Neutrophil (primary cell): ENCODE measurements around the gene GFM2.
"Not testable (repeated sequence)": the region's sequence is repeated elsewhere in the genome, so short reads cannot be mapped to it uniquely, and the experiment has no call there.

ENCODE experiments used
- H3K27ac ChIP-seq: fragments of 200-600 bp; sonication (generic); 2 replicates; pipeline ENCODE4 v1.5.1; 2016; ENCODE audit warnings: mild to moderate bottlenecking, moderate library complexity
- H3K27me3 ChIP-seq: fragments of 200-600 bp; sonication (generic); 2 replicates; pipeline ENCODE4 v1.6.0; 2016; ENCODE audit warnings: mild to moderate bottlenecking
- H3K36me3 ChIP-seq: fragments of 200-600 bp; sonication (generic); 2 replicates; pipeline ENCODE4 v1.5.1; 2017
- H3K4me1 ChIP-seq, 2 experiments: fragments of 200-600 bp in 1 of 2; sonication (generic) in 1 of 2; 1 replicate in 1 of 2; 2 replicates in 1 of 2; pipeline versions ENCODE4 v1.5.1 to v1.6.1; 2013 to 2016; ENCODE audit warnings: low read depth in 1 of 2, low read length in 1 of 2, mild to moderate bottlenecking in 1 of 2, moderate library complexity in 1 of 2; ENCODE audit not compliant: control insufficient read depth in 1 of 2, insufficient read depth in 1 of 2
- H3K4me3 ChIP-seq, 2 experiments: fragments of 200-600 bp in 1 of 2; sonication (generic) in 1 of 2; 1 replicate in 1 of 2; 2 replicates in 1 of 2; pipeline ENCODE4 v1.5.1; 2013 to 2016; ENCODE audit warnings: low read depth in 1 of 2, low read length in 1 of 2, mild to moderate bottlenecking in 1 of 2, moderate library complexity in 1 of 2
- H3K9me3 ChIP-seq: fragments of 200-600 bp; sonication (generic); 2 replicates; pipeline ENCODE4 v1.5.1; 2016
- CTCF ChIP-seq: fragments of 200-600 bp; sonication (generic); IDR thresholded peaks from 2 replicates; pipeline ENCODE4 v1.5.1; 2016; ENCODE audit warnings: antibody characterized with exemption

The GFM2 gene

GRCh38 chr5:74765929-74766328 lies 988 bp downstream of the GFM2 start:
- Histone ChIP-seq H3K27ac (peak overlapping the region; percentile 87), H3K36me3 (peaks cover 37% of the 10 kb centered on the region), H3K4me3 (peak overlapping the region; percentile 80 to 84), H3K9me3 (no peaks in the 10 kb centered on the region), H3K4me1 (peaks cover 20 to 22% of the 10 kb centered on the region in 2 experiments), H3K27me3 (no peaks in the 10 kb centered on the region)
- no peak for TF ChIP-seq CTCF

GRCh38 chr5:74765201-74765600 lies 1.7 kb downstream of the GFM2 start:
- Histone ChIP-seq H3K4me3 (no peak overlapping the region), H3K27me3 (no peaks in the 10 kb centered on the region), H3K27ac (no peak overlapping the region), H3K9me3 (no peaks in the 10 kb centered on the region), H3K4me1 (peaks cover 20 to 22% of the 10 kb centered on the region in 2 experiments), H3K36me3 (peaks cover 34% of the 10 kb centered on the region)
- no peak for TF ChIP-seq CTCF

GRCh38 chr5:74763504-74763903 lies 3.4 kb downstream of the GFM2 start:
- Histone ChIP-seq H3K27ac (no peak overlapping the region), H3K36me3 (peaks cover 43% of the 10 kb centered on the region), H3K9me3 (no peaks in the 10 kb centered on the region), H3K4me3 (no peak overlapping the region), H3K4me1 (peaks cover 20 to 22% of the 10 kb centered on the region in 2 experiments), H3K27me3 (no peaks in the 10 kb centered on the region)
- no peak for TF ChIP-seq CTCF

- Histone ChIP-seq H3K9me3 (no peaks in the 10 kb centered on the region), H3K36me3 (peaks cover 52% of the 10 kb centered on the region), H3K4me3 (no peak overlapping the region), H3K4me1 (peaks cover 14 to 18% of the 10 kb centered on the region in 2 experiments), H3K27ac (no peak overlapping the region), H3K27me3 (no peaks in the 10 kb centered on the region)
- TF ChIP-seq CTCF: no peak
These were observed 4.3 kb downstream of the GFM2 start for GRCh38 chr5:74762599-74762998.

- H3K27ac ChIP-seq: no peak overlapping the region
- no peak for TF ChIP-seq CTCF
- peaks cover 65% of the 10 kb centered on the region for H3K36me3 ChIP-seq
- H3K27me3 ChIP-seq: no peaks in the 10 kb centered on the region
- H3K4me3 ChIP-seq: no peak overlapping the region
- H3K4me1 ChIP-seq: peaks cover 8 to 13% of the 10 kb centered on the region in 2 experiments
- no peaks in the 10 kb centered on the region for H3K9me3 ChIP-seq
These were observed 5.7 kb downstream of the GFM2 start for GRCh38 chr5:74761241-74761640.

GRCh38 chr5:74748742-74749141 lies 18.2 kb downstream of the GFM2 start:
- H3K27me3 ChIP-seq, H3K4me1 ChIP-seq, H3K4me3 ChIP-seq, H3K9me3 ChIP-seq, H3K27ac ChIP-seq: not testable (repeated sequence)
- peaks cover 71% of the 10 kb centered on the region for H3K36me3 ChIP-seq
